ENCODE measurements around the gene OR3A2.
"Not testable (repeated sequence)": the region's sequence is repeated elsewhere in the genome, so short reads cannot be mapped to it uniquely, and the experiment has no call there.

OR3A2 gene

DNA sequence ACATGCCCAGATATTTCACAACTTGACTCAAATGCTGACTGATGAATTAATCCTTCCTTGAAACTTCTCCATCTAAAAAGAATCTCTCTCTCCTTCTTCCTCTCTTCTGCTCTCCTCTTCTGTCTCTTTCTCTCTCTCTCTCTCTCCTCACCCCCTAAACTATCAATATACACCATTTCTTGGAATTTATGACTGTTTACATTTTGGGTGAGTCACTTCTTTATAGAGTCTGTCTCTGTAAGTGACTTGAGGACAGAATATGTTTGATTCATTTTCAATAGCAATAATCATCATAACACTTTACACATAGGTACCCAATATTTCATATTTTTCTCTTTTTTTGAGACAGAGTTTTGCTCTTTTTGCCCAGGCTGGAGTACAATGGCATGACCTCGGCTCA, 103.2 kb downstream of the OR3A2 start:
- no peak for DNase-seq

DNA sequence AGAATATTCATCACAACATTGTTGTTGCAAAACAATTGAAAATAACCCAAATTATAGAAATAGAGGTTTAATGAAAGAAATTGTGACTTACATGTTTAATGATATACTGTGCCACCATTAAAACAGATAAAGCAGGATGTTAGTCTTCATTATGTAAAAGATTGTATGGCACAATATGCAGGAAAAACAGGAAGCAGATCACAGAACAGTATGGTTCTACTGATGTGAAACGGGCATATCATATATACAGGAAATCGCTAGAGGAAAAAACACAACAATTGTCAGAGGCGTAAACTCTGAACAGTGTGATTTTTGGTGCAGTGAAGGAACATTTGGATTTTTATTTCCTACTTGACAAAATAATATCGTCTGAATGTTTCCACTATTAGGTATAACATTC, 110.0 kb downstream of the OR3A2 start:
- no peak for DNase-seq

DNA sequence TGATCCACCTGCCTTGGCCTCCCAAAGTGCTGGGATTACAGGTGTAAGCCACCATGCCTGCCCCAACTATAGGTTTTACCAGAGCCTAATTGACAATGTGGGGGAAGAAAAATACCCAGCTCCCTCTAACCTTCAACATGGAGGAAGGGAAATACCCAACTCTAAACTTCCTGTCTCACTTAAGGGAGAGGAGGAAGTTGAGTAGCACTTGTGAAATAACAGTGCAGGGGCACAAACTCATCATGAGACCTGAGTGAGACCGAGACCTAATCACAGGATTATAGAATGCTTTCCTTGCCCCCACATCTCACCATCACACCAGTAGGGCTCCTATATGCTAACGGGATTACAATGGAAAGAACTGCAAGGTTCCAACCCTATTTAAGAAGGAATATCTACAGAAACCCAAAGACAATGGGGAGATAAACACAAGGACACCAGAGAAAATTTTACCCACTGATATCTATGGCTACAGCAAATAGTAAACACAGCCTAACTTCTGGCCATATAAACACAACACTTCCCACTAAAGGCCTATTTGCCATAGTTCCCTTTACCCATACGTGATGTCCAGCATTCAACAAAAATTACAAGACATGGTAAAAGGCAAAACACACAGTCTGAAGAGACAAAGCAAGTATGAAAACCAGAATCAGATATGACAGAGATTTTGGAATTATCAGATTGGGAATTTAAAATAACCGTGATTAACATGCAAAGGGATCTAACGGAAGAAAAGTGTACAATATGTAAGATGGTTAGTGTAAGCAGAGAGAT, 114.8 kb downstream of the OR3A2 start:
- no peak for DNase-seq

DNA sequence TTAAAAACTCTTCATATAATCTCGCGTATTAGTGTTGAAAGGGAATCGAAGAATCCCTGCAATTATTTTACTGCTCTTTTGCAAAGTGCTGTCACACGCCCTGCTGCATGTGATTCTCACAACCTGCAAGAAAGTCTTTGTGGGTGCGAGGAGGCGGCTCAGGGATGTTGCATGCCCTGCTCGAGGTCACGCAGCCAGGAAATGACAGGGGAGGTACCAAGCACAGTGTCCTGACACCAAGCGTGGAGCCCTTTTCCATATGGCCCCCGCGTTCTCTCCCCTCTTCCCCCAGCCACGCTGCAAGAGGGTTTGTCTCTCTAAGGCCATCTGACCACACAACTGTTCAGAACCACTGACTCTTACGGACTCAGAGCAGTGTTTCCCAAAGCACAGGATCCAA, 125.5 kb downstream of the OR3A2 start:
- DNase-seq, result no peak

DNA sequence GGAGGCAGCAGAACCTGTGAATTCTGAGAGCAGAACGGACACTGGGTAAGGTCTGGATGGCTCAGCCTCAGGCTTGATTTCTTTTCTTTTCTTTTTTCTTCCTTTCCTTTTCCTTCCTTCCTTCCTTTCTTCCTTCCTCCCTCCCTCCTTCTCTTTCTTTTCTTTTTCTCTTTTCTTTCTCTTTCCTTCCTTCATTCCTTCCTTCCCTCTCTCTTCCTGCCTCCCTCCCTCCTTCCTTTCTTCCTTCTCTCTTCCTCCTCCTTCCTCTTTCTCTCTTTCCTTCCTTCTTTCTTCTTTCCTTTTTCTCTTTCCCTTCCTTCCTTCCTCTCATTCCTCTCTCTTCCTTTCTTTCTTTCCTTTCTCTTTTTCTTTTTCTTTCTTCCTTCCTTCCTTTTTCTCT, 125.9 kb downstream of the OR3A2 start:
- DNase-seq, result no peak

DNA sequence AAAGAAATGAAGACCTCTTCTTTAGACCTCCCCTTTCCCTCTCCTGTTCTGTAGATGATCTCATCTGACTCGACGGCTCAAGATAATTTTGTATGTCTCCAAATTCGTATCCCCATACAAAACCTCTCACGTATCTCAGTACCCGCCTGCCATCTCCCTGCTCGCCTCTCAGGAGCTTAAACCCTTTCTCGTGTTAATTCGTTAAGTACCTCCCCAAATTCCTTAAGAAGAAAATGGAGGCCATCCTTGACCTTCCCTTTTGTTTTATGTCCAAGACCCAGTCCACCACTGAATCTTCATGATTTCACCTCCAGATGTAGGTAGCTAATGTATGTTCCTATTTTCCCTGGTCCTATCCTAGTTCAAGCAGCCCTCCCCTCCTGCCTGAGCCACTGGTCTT, 129.5 kb downstream of the OR3A2 start:
- DNase-seq, result no peak

DNA sequence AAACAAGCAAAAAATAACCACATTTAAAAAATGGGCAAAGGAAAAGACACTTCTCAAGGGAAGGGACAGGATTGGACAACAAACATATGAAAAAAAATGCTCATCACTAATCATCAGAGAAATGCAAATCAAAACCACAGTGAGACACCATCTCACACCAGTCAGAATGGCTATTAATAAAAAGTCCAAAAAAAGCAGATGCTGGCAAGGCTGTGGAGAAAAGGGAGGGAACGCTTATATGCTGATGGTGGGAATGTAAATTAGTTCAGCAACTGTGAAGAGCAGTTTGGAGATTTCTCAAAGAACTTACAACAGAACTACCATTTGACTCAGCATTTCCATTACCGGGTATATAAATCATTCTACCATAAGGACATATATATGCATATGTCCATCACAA, 137.1 kb downstream of the OR3A2 start:
- not testable (repeated sequence) for DNase-seq

DNA sequence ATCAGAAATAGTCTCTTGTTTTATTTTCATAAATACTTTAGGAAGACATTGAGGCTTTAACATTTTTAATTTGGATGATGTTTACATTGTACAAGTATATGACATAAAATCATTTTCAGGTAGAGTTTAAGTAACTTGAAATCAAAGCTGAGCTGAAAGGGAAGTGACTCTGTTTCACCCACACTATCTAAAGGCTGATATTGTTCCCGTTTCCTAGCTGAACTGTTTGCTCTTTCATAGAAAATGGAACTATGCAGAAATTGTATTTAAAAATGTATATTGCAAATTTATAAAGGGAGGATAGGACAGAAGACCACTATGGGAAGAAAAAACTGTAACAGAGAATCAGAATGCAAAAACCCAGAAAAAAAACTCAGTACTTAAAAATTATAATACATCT, 141.3 kb downstream of the OR3A2 start:
- DNase-seq, result not testable (repeated sequence)

DNA sequence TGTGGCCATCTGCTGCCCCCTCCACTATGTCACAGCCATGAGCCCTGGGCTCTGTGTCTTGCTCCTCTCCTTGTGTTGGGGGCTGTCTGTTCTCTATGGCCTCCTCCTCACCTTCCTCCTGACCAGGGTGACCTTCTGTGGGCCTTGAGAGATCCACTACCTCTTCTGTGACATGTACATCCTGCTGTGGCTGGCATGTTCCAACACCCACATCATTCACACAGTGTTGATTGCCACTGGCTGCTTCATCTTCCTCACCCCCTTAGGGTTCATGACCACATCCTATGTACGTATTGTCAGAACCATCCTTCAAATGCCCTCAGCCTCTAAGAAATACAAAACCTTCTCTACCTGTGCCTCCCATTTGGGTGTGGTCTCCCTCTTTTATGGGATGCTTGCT, 145.1 kb downstream of the OR3A2 start:
- DNase-seq, result not testable (repeated sequence)

DNA sequence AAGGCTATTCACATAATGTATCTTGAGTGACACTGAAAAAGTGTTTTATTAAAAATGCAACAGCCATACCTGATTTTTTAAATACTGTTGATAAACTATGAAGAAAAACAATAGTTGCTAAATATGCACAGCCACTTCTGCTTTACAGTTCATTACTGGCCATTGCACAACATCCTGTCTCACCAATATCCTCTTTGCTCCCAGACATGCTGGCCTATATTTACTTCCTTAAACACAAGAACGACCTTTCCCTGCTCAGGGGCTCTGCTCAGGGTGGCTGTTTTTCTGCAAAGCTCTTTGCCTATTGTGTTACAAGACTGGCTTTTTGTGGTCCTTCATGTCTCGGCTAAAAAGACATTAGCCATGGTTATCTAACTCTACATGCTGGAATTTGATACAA, 147.4 kb downstream of the OR3A2 start:
- DNase-seq, result peak in 2 of 14 donors; percentile 1 to 4

DNA sequence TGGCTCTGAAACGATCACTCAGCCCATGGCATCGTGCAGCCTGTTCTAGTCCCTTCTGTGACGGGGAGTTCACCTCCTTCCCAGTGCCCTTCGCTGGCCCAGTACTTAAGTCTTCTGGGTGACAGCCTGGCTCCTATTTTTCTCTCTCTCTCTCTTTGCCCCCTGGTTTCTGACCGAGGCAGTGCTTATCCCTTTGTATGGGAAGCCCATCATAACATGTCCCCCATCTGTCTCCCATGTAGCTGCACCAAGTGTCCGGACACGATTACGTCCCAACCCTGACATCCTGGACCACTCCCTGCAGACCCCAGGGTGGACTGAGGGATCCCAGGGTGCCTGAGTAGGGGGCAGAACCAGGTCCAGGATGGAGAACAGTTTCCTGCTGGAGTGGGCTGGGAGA, 153.8 kb downstream of the OR3A2 start:
- not testable (repeated sequence) for DNase-seq
